Panc1 (cell line): Measurements from ENCODE around the gene PAQR4. TPM values are rescaled to one million over a fixed set of nuclear protein-coding genes. Genes with fewer than 3 reads are reported as not detected.
A peak's percentile ranks its signal among the peaks of the same experiment; 100 is the strongest.

Source experiments
- ATAC-seq: fragments of 200-7000 bp; cut with Tn5 transposase; 2 replicates; pipeline ENCODE4 v1.9.1; 2020; ENCODE audit warnings: mild to moderate bottlenecking, moderate library complexity
- BruUV-seq: library from RNA; stranded (reverse); fragments of 400-500 nt; replicated peaks from 2 replicates; lab custom pipeline; 2021; lab: Mats Ljungman, UMichigan
- CTCF ChIA-PET: fragments of 300-600 bp; sonication (Branson Sonifier 250); formaldehyde crosslinking; loops from one replicate; lab custom pipeline; 2022; ENCODE audit warnings: antibody characterized with exemption; lab: Charles Lee
- POLR2A ChIA-PET: fragments of 300-600 bp; sonication (Branson Sonifier 250); formaldehyde crosslinking; loops from one replicate; lab custom pipeline; 2022; ENCODE audit warnings: antibody characterized with exemption; lab: Charles Lee
- DNase-seq: peaks from one replicate; pipeline ENCODE4 v3.0.0-alpha.2; 2010; ENCODE audit warnings: low read depth, low spot score
- H3K27ac ChIP-seq: 2 replicates; pipeline ENCODE4 v1.5.1; 2011; ENCODE audit warnings: mild to moderate bottlenecking, low read length, inconsistent platforms
- H3K27me3 ChIP-seq: fragments of 200-500 bp; sonication (Bioruptor generic); 2 replicates; pipeline ENCODE4 v1.6.0; 2014; ENCODE audit warnings: low read length, inconsistent platforms; ENCODE audit not compliant: control insufficient read depth, insufficient read depth
- H3K36me3 ChIP-seq: fragments of 200-500 bp; sonication (Bioruptor generic); 2 replicates; pipeline ENCODE4 v1.5.1; 2014; ENCODE audit warnings: inconsistent platforms, mild to moderate bottlenecking, low read length, moderate library complexity; ENCODE audit not compliant: control insufficient read depth, insufficient read depth
- H3K4me1 ChIP-seq: 2 replicates; pipeline ENCODE4 v1.5.1; 2011; ENCODE audit warnings: inconsistent platforms, mild to moderate bottlenecking, low read length, moderate library complexity; ENCODE audit not compliant: control insufficient read depth, insufficient read depth
- H3K4me3 ChIP-seq, 2 experiments: 2 replicates each; pipeline ENCODE4 v1.5.1; 2011 to 2012; ENCODE audit warnings: low read depth in 2 of 2, low read length in 2 of 2, mild to moderate bottlenecking in 2 of 2, inconsistent platforms in 1 of 2, moderate library complexity in 1 of 2
- H3K9me3 ChIP-seq: fragments of 200-500 bp; sonication (Bioruptor generic); 2 replicates; pipeline ENCODE4 v1.5.1; 2014; ENCODE audit warnings: low read depth, mild to moderate bottlenecking, inconsistent platforms, low read length, moderate library complexity; ENCODE audit not compliant: control insufficient read depth, insufficient read depth
- CTCF ChIP-seq: fragments of 450-650 bp; IDR thresholded peaks from 2 replicates; pipeline ENCODE4 v1.5.1; 2017; ENCODE audit warnings: mild to moderate bottlenecking
- POLR2AphosphoS5 ChIP-seq: IDR thresholded peaks from 2 replicates; pipeline ENCODE4 v1.6.1; 2012; ENCODE audit warnings: mild to moderate bottlenecking, low read depth, low read length, moderate library complexity
- REST ChIP-seq, 2 experiments: IDR thresholded peaks; 2 replicates each; pipeline ENCODE4 v1.6.1; 2011 to 2012; ENCODE audit warnings: low read depth in 2 of 2, control low read depth in 1 of 2, low read length in 1 of 2, mild to moderate bottlenecking in 1 of 2, moderate library complexity in 1 of 2; ENCODE audit not compliant: insufficient read depth in 1 of 2
- SIN3A ChIP-seq: IDR thresholded peaks from 2 replicates; pipeline ENCODE4 v1.6.1; 2012; ENCODE audit warnings: low read depth, mild to moderate bottlenecking, low read length, moderate library complexity, borderline replicate concordance; ENCODE audit not compliant: insufficient read depth
- TCF7L2 ChIP-seq: IDR thresholded peaks from 2 replicates; pipeline ENCODE4 v1.6.1; 2011; ENCODE audit warnings: mild to moderate bottlenecking, low read depth, low read length, inconsistent platforms
- in situ Hi-C: cut with HindIII; loops from 2 replicates; pipeline ENCODE4 v1.10.0; 2016; ENCODE audit warnings: low sequenced_read_pairs, low pct_unique_long_range_greater_than_20kb
- intact Hi-C: fragments of 100-400 bp; cut with micrococcal nuclease; formaldehyde crosslinking; loops from one replicate; pipeline ENCODE4 v1.10.0; 2022; ENCODE audit not compliant: unreplicated experiment
- total RNA-seq: library from RNA; stranded (reverse); gene quantifications from one replicate; pipeline ENCODE4 v1.2.1, GENCODE V29; 2021; ENCODE audit not compliant: unreplicated experiment

PAQR4 gene
- total RNA-seq, 1 experiment from 2014 or later: 51.8 TPM

- no peak for TF ChIP-seq CTCF
- TF ChIP-seq SIN3A: no peak
- TF ChIP-seq POLR2AphosphoS5: no peak
- no peak for TF ChIP-seq REST (IDR thresholded peaks at IDR 0.05; ENCODE audit: insufficient read depth in 1 of 2, low read depth in 2 of 2, low read length in 1 of 2)
- TF ChIP-seq TCF7L2: no peak
- POLR2A ChIA-PET: interaction anchor here (0.6 kb wide), 1 partner anchor 20 kb away, joined by 10 read pairs; no protein-coding TSS in a partner anchor
- DNase-seq (no peak), ATAC-seq (no peak)
- Histone ChIP-seq H3K4me1 (peaks cover 32% of the 10 kb centered on the region), H3K27ac (0 out of 2 replicates have a peak overlapping the region, but pooled peaks have one; percentile 44), H3K36me3 (no peaks in the 10 kb centered on the region), H3K4me3 (no peak overlapping the region), H3K9me3 (no peaks in the 10 kb centered on the region), H3K27me3 (no peaks in the 10 kb centered on the region)
- in situ Hi-C loops: no loop called here
- no TSS peak for BruUV-seq
- CTCF ChIA-PET: interaction anchor here (0.5 to 0.9 kb wide), 3 partner anchors 13 to 266 kb away, joined by 3 to 7 read pairs (median 3); partner anchors contain the start of gene TNFRSF12A
- intact Hi-C loops: no loop called here
Measured at GRCh38 chr16:3007059-3007956, 38.2 kb downstream of the PAQR4 start.

- Histone ChIP-seq H3K9me3 (no peaks in the 10 kb centered on the region), H3K27me3 (no peaks in the 10 kb centered on the region), H3K4me3 (no peak overlapping the region), H3K27ac (no peak overlapping the region), H3K4me1 (peaks cover 36% of the 10 kb centered on the region), H3K36me3 (no peaks in the 10 kb centered on the region)
- BruUV-seq: no TSS peak
- TF ChIP-seq SIN3A (no peak), POLR2AphosphoS5 (no peak), CTCF (no peak), TCF7L2 (no peak), REST (IDR thresholded peaks at IDR 0.05; ENCODE audit: insufficient read depth in 1 of 2, low read depth in 2 of 2, low read length in 1 of 2) (no peak)
- intact Hi-C loops (no loop called here), in situ Hi-C loops (no loop called here)
- ATAC-seq (no peak), DNase-seq (no peak)
- CTCF ChIA-PET: interaction anchor here (0.8 kb wide), 1 partner anchor 20 kb away, joined by 3 read pairs; no protein-coding TSS in a partner anchor
- POLR2A ChIA-PET: no interaction called here
Measured at GRCh38 chr16:3007957-3008689, 39.0 kb downstream of the PAQR4 start.
